Pancreas (tissue), 10 donors: ENCODE measurements around the gene CCDC69. TPM values are rescaled to one million over a fixed set of nuclear protein-coding genes. Genes with fewer than 3 reads are reported as not detected.

Experiments
- ATAC-seq, 4 donors: fragments of 200-7000 bp; cut with Tn5 transposase; one replicate each; pipeline versions ENCODE4 v1.8.0 to v1.9.1; 2020; ENCODE audit warnings: mild to moderate bottlenecking in 4 of 4, moderate library complexity in 4 of 4
- DNase-seq, 6 donors: peaks; one replicate each; pipeline ENCODE4 v3.0.0-alpha.2; 2020
- FAIRE-seq: peaks from 2 replicates; lab custom pipeline; 2012; peaks lifted over from hg19 to GRCh38; lab: Jason Lieb, UNC
- H3K27ac ChIP-seq, 4 donors: fragments of 200-600 bp; sonication (generic); 1 replicate in 3 of 4; 2 replicates in 1 of 4; pipeline versions ENCODE4 v1.5.0 to v1.8.0; 2020
- H3K27me3 ChIP-seq, 4 donors: fragments of 200-600 bp; one replicate each; pipeline ENCODE4 v1.8.0; 2021
- H3K36me3 ChIP-seq, 3 donors: fragments of 200-600 bp; sonication (generic) in 1 of 3; one replicate each; pipeline versions ENCODE4 v1.5.0 to v1.8.0; 2020 to 2021
- H3K4me1 ChIP-seq, 3 donors: fragments of 200-600 bp; one replicate each; pipeline ENCODE4 v1.8.0; 2021
- H3K4me3 ChIP-seq, 4 donors: fragments of 200-600 bp; sonication (generic) in 2 of 4; one replicate each; pipeline versions ENCODE4 v1.5.0 to v1.8.0; 2020 to 2021
- H3K9me3 ChIP-seq, 4 donors: fragments of 200-600 bp; one replicate each; pipeline ENCODE4 v1.8.0; 2021
- CTCF ChIP-seq, 4 donors: fragments of 200-600 bp; sonication (generic) in 3 of 4; IDR thresholded peaks; one replicate each; pipeline versions ENCODE4 v1.5.0 to v1.8.0; 2021; ENCODE audit warnings: antibody characterized with exemption in 4 of 4
- WGBS, 2 donors: extraction: QIAGEN DNeasy Blood & Tissue Kit; methylation state at CpG; one replicate each; pipeline ENCODE4 v1.1.7; 2013; 5-methylcytosine and 5-hydroxymethylcytosine counted together
- intact Hi-C, 3 donors: fragments of 100-400 bp; cut with DNase I; formaldehyde crosslinking; loops; one replicate each; pipeline versions ENCODE4 v1.11.1 to v1.14.2; 2022
- polyA plus RNA-seq, 2 donors: library from polyadenylated mRNA; stranded (reverse); fragments of 200-250 nt; gene quantifications; one replicate each; pipeline ENCODE4 v1.2.3, GENCODE V29; 2013
- total RNA-seq, 6 donors: library from RNA; stranded (reverse); fragmentation: NEBNext Ultra II Directional in 4 of 6; extraction: Animal tissue kit (Norgen Biotek cat#: 25700) in 4 of 6; gene quantifications; one replicate each; pipeline versions ENCODE4 v1.2.1 to v1.2.4, GENCODE V29; 2021 to 2023
- donor health status: healthy with polysubstance abuse.
- donor health status: DM: no; HTN: no; CAD: no; lungs with moderate emphysema.
- donor health status: DM: no; HTN: no; CAD: no.
- donor health status: control.
- donor health status: control.
- donor health status: Bipolar disorder and iron deficiency.
- donor health status: DM: yes; HTN: yes; CAD: no.
- donor health status: DM: no; HTN: no; CAD: no.
- donor health status: DM: no; HTN: no; CAD: no.
- donor health status: DM: yes; HTN: yes; CAD: no.

CCDC69 gene
- total and polyA plus RNA-seq, 8 donors, result 8.1 to 29.4 (median 20.4) TPM

GRCh38 chr5:151182524-151182900 lies 41.4 kb downstream of the CCDC69 start:
- no peak overlapping the region for H3K4me3 ChIP-seq
- no peak overlapping the region for H3K27ac ChIP-seq
- peaks cover 0 to 5% (median 0%) of the 10 kb centered on the region in 3 donors for H3K36me3 ChIP-seq
- no peak for TF ChIP-seq CTCF (IDR thresholded peaks at IDR 0.05)
- H3K9me3 ChIP-seq, result no peaks in the 10 kb centered on the region
- H3K27me3 ChIP-seq, result no peaks in the 10 kb centered on the region
- FAIRE-seq (no peak), ATAC-seq (no peak), DNase-seq (no peak)
- 87 to 90% methylated on average over 4 of the region's 4 CpGs for WGBS, 2 donors
- intact Hi-C loops, result no loop called here
- no peaks in the 10 kb centered on the region for H3K4me1 ChIP-seq

GRCh38 chr5:151181818-151182523 lies 41.9 kb downstream of the CCDC69 start:
- Histone ChIP-seq H3K36me3 (peaks cover 0 to 5% (median 0%) of the 10 kb centered on the region in 3 donors), H3K27ac (no peak overlapping the region), H3K9me3 (no peaks in the 10 kb centered on the region), H3K27me3 (no peaks in the 10 kb centered on the region), H3K4me1 (no peaks in the 10 kb centered on the region), H3K4me3 (no peak overlapping the region)
- FAIRE-seq (no peak), ATAC-seq (peak in 1 of 4 donors; percentile 23), DNase-seq (no peak)
- no peak for TF ChIP-seq CTCF (IDR thresholded peaks at IDR 0.05)
- WGBS, 2 donors, result 84 to 90% methylated on average over 4 of the region's 4 CpGs
- intact Hi-C loops, result no loop called here

- Histone ChIP-seq H3K9me3 (no peaks in the 10 kb centered on the region), H3K27me3 (no peaks in the 10 kb centered on the region), H3K4me1 (no peaks in the 10 kb centered on the region), H3K36me3 (no peaks in the 10 kb centered on the region), H3K27ac (no peak overlapping the region), H3K4me3 (no peak overlapping the region)
- ATAC-seq (no peak), FAIRE-seq (no peak), DNase-seq (no peak)
- intact Hi-C loops, result no loop called here
- no peak for TF ChIP-seq CTCF (IDR thresholded peaks at IDR 0.05)
- WGBS, 2 donors, result 78 to 86% methylated on average over 6 of the region's 6 CpGs
These were observed 43.6 kb downstream of the CCDC69 start for GRCh38 chr5:151180291-151180690.

- intact Hi-C loops, result no loop called here
- 90 to 94% methylated on average over 4 of the region's 4 CpGs for WGBS, 2 donors
- Histone ChIP-seq H3K36me3 (no peaks in the 10 kb centered on the region), H3K9me3 (no peaks in the 10 kb centered on the region), H3K4me1 (no peaks in the 10 kb centered on the region), H3K4me3 (no peak overlapping the region), H3K27ac (no peak overlapping the region), H3K27me3 (no peaks in the 10 kb centered on the region)
- no peak for ATAC-seq
- DNase-seq, result no peak
- no peak for TF ChIP-seq CTCF (IDR thresholded peaks at IDR 0.05)
- no peak for FAIRE-seq
These were observed 44.4 kb downstream of the CCDC69 start for GRCh38 chr5:151179489-151179840.

GRCh38 chr5:151178777-151179488 lies 45.0 kb downstream of the CCDC69 start:
- Histone ChIP-seq H3K36me3 (no peaks in the 10 kb centered on the region), H3K9me3 (no peaks in the 10 kb centered on the region), H3K4me1 (no peaks in the 10 kb centered on the region), H3K4me3 (no peak overlapping the region), H3K27ac (no peak overlapping the region), H3K27me3 (no peaks in the 10 kb centered on the region)
- intact Hi-C loops, result no loop called here
- FAIRE-seq (no peak), DNase-seq (no peak), ATAC-seq (no peak)
- no peak for TF ChIP-seq CTCF (IDR thresholded peaks at IDR 0.05)
- 84 to 85% methylated on average over 5 of the region's 5 CpGs for WGBS, 2 donors
